IPS DF 19.7 (cell line): ENCODE results near the gene CDHR5.

Experiments used
- DNase-seq: peaks from one replicate; pipeline ENCODE4 v3.0.0-alpha.2; 2013; ENCODE audit warnings: low read depth, low spot score

CDHR5 gene

GRCh38 chr11:611001-611996 lies 13.5 kb downstream of the CDHR5 start:
- no peak for DNase-seq

GRCh38 chr11:610146-610801 lies 14.5 kb downstream of the CDHR5 start:
- no peak for DNase-seq

- DNase-seq = no peak
Measured at GRCh38 chr11:609341-609811, 15.4 kb downstream of the CDHR5 start.

- no peak for DNase-seq
Measured at GRCh38 chr11:608791-609251, 15.9 kb downstream of the CDHR5 start.

- DNase-seq = no peak
Measured at GRCh38 chr11:607971-608659, 16.6 kb downstream of the CDHR5 start.

GRCh38 chr11:607020-607780 lies 17.6 kb downstream of the CDHR5 start:
- no peak for DNase-seq

- no peak for DNase-seq
Measured at GRCh38 chr11:606245-606644, 18.5 kb downstream of the CDHR5 start.

- no peak for DNase-seq
Measured at GRCh38 chr11:605286-606129, 19.2 kb downstream of the CDHR5 start.

GRCh38 chr11:603154-603553 lies 21.6 kb downstream of the CDHR5 start:
- DNase-seq = no peak

GRCh38 chr11:601573-602245 lies 23.0 kb downstream of the CDHR5 start:
- no peak for DNase-seq

GRCh38 chr11:598005-598680 lies 26.6 kb downstream of the CDHR5 start:
- DNase-seq = no peak

GRCh38 chr11:597166-597725 lies 27.5 kb downstream of the CDHR5 start:
- no peak for DNase-seq

- no peak for DNase-seq
Measured at GRCh38 chr11:596374-596773, 28.4 kb downstream of the CDHR5 start.

GRCh38 chr11:595400-595799 lies 29.4 kb downstream of the CDHR5 start:
- DNase-seq = no peak

GRCh38 chr11:593347-593746 lies 31.4 kb downstream of the CDHR5 start:
- no peak for DNase-seq

GRCh38 chr11:592918-593317 lies 31.8 kb downstream of the CDHR5 start:
- DNase-seq = no peak

GRCh38 chr11:592501-592900 lies 32.3 kb downstream of the CDHR5 start:
- DNase-seq = no peak

GRCh38 chr11:590997-591396 lies 33.8 kb downstream of the CDHR5 start:
- DNase-seq = no peak

GRCh38 chr11:589798-590197 lies 35.0 kb downstream of the CDHR5 start:
- no peak for DNase-seq
